H54 (cell line): Measurements from ENCODE around the gene ABAT.
"Not testable (repeated sequence)": the region's sequence is repeated elsewhere in the genome, so short reads cannot be mapped to it uniquely, and the experiment has no call there.

Experiments used
- DNase-seq: peaks from one replicate; pipeline ENCODE4 v3.0.0; 2011; ENCODE audit warnings: low spot score, mixed read lengths; ENCODE audit not compliant: insufficient read length
- FAIRE-seq: peaks from 3 replicates; lab custom pipeline; 2011; peaks lifted over from hg19 to GRCh38; lab: Jason Lieb, UNC
- POLR2A ChIP-seq: IDR thresholded peaks from 2 replicates; pipeline ENCODE4 v1.6.1; 2011; ENCODE audit warnings: low read depth, mild to moderate bottlenecking, low read length

ABAT gene

DNA sequence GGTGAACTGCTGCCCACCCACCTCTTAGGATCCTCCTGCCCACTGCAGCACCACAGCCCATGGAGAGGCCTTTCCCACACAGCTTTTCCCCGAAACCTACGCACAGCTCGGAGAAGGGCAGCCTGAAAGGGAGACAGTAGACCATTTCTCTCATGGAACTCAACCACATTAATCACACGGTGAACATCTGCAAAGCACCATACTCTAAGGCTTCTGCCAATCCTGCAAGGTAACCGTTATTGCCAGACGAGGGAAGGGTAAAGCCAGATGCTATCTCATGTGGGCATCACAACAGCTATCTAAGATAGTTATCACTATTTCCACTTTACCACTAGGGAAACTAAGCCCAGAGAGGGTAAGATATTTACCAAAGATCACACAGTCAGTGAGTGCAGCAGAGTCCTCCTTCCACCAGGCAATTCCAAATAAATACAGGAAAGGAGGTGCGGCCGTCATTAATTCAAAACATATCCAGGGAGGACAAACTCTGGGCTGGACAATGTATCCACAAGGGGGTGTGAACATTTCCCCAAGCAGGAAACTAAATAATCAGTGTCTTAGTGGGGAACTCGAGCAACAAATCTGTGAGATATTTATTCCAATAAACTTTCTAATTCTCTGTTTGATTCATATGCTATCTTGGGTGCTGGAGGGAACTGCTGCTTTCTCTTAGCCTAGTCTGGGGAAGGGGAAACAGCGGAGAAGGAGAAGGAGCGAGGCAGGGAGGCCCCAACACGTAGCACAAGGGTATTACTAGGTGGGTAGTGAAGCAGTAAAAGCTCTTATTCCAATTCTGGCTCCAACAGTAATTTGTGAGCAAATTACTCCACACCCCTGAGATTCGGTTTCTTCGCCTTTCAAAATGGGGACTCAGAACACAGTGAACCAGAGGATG is 122.3 kb downstream of the ABAT start:
- no peak for TF ChIP-seq POLR2A
- DNase-seq = no peak
- no peak for FAIRE-seq

- FAIRE-seq = peak; percentile 87
- peak; percentile 74 for TF ChIP-seq POLR2A
- DNase-seq = peak; percentile 93
These were observed 123.2 kb downstream of the ABAT start, which contains the start of the genes PMM2 and TMEM186 for GRCh38 chr16:8797364-8798173. Gene PMM2 (plus strand): TSS chr16:8797839. CDS start chr16:8797883, 44 bp downstream. Gene TMEM186 (minus strand): TSS chr16:8797639. CDS start chr16:8797614, 25 bp downstream.

DNA sequence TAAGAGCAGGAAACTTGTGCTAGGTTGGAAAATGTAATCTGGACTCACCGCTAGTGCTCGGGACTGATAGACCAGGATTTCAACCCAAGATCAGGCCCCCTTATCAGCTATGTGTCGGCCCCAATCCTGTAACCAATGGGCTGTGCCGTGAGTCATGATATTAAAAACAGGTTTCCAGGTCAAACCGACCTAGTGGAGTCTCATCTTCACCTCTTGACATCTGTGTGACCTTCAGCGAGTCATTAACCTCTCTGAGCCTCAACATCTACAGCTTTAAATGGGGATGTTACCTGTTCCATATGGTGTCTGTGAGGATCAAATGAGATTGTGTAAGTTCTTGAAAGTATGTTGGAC is 123.7 kb downstream of the ABAT start:
- no peak for TF ChIP-seq POLR2A
- no peak for DNase-seq
- FAIRE-seq = no peak

DNA sequence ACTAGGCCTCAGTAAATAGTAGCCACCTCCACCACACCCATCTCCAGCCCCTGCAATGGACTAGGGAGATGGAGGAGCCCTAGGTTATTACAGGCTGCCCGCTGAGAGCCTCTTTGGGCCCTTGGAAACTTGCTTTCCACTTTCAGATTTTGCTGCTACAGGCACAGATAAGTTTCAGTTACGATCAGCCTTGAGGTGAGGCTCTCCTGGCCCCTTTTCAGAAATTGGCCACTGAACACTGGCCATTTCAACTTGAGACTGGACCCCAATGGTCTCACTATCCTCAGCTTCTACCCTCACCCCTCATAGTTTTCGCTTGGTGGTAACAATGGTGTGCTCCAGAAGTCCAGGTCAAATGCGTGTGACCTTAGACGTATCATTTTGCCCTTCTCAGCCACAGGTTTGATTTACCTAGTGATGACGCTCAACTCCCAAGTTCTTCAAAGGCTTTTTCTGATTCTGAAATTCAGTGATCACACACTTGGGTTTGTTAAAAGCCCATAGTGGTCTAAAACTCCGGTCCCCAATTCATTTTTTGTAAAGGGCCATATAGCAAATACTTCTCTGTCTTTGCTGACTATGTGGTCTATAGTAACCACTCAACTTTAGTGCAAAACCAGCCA is 124.2 kb downstream of the ABAT start:
- DNase-seq (no peak), FAIRE-seq (no peak)

DNA sequence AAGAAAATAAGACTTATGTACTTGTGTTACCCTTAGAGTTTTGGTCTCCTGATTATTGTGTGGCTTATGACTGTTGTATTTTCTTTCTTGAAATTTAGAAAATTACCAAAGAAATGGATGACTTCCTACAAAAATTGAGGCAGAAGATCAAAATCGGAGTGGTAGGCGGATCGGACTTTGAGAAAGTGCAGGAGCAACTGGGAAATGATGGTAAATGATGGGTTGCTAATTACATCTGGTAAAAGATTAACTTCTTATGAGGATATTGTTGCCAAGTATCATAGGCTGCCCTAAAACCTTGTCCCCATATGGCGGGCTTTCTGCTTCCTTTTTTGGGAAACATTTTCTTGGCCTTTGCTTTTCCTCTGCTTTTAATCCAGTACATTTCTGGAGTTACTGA is 127.3 kb downstream of the ABAT start:
- TF ChIP-seq POLR2A = no peak
- no peak for FAIRE-seq
- DNase-seq = no peak

More for the DNA sequence above, 124.2 kb downstream of the ABAT start:
- no peak for TF ChIP-seq POLR2A

DNA sequence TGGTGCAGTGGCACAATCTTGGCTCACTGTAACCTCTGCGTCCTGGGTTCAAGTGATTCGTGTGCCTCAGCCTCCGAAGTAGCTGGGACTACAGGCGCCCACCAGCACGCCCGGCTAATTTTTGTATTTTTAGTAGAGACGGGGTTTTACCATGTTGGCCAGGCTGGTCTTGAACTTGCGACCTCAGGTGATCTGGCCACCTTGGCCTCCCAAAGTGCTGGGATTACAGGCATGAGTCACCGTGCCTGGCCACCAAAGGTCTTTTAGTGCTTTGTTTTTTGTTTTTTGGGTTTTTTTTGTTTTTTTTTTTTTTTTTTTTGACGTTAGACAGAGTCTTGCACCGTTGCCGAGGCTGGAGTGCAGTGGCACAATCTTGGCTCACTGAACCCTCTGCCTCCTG is 129.3 kb downstream of the ABAT start:
- not testable (repeated sequence) for DNase-seq, FAIRE-seq

GRCh38 chr16:8804313-8804712 is 129.9 kb downstream of the ABAT start:
- TF ChIP-seq POLR2A = no peak
- DNase-seq = no peak
- no peak for FAIRE-seq

- DNase-seq (no peak), FAIRE-seq (no peak)
- TF ChIP-seq POLR2A = no peak
These were observed 132.0 kb downstream of the ABAT start for GRCh38 chr16:8806272-8806983.

GRCh38 chr16:8807189-8807588 is 132.8 kb downstream of the ABAT start:
- DNase-seq (no peak), FAIRE-seq (no peak)
- no peak for TF ChIP-seq POLR2A

- FAIRE-seq (no peak), DNase-seq (no peak)
- TF ChIP-seq POLR2A = no peak
These were observed 133.6 kb downstream of the ABAT start for GRCh38 chr16:8808009-8808408.

DNA sequence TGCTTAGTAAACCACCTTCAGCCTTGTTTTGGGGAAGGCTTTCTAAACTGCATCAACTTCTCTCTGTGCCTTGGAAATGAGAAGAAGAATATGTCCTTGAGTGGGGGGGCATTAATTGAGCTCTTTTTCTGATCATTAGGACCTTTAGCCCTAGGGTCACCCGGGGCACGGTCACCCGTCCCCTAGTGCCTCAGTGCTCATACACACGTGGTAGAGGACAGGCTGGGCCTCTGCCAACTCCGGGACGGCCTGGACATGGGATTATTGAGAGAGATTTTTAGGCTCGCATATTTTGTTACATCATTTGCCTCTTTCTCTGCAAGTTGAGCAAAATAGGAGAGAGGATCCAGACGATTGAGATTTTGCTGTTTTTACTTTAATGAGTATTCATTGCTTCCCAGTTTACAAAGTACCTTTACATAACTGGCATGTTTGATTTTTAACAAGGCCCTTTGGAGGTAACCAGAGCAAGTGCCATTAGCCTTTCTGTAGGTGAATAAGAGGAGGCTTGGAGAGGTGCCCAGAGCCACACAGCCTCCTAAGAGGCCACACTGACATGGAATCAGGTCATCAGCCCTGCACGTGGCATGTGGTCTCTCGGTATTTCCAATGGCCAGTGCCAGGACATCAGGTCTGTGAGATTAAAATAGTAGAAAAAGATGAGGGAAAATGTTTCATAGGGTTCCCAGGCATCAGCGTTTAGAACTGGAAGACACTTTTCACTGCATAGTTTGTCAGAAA is 134.4 kb downstream of the ABAT start:
- FAIRE-seq = no peak
- no peak for DNase-seq
- TF ChIP-seq POLR2A = no peak

DNA sequence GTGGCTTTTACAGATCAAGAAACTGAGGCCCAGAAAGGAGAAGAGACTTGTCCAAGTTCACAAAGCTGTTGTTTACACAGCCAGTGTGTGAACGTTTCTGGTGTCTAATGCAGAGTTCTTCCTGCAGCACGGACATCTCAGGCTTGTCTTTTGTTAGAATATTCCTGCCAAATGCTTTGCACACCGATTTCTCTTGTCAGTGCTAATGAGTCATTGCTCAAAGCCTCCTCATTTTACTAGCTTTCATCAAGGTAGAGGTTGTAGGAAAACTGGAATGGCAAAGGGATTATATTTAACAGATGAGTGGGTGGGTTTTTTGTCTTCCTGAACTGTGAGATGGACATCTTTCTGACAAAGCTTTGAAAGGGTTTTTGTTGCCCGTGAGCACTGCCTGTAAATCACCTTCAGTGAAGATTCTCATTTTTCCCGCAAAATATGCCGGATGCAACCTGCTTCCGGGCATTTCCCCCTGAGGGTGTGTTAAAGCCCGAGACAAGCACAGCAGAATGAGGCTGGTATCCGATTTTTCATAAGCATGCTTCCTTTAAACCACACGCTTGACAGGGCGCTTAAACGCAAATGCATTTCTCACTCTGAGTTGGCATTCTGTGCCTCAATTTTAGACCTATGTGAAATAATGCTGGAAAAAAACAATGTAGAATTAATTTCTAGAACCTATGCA is 137.9 kb downstream of the ABAT start:
- FAIRE-seq (no peak), DNase-seq (no peak)
- TF ChIP-seq POLR2A = no peak
